Spleen (tissue), 7 donors: Measurements from ENCODE around the gene SGO2.

Experiments used
- CTCF ChIP-seq, 11 experiments: fragments of 200-600 bp in 7 of 11; fragments of 450-650 bp in 4 of 11; sonication (generic) in 4 of 11; IDR thresholded peaks in 8 of 11; conservative IDR thresholded peaks in 3 of 11; 1 replicate in 7 of 11; 2 replicates in 4 of 11; pipeline versions ENCODE4 v1.4.0 to v1.8.0; 2016 to 2021; ENCODE audit warnings: antibody characterized with exemption in 11 of 11, inconsistent platforms in 4 of 11, mild to moderate bottlenecking in 1 of 11
- POLR2A ChIP-seq, 3 donors: fragments of 450-650 bp; IDR thresholded peaks; one replicate each; pipeline ENCODE4 v1.5.1; 2017; ENCODE audit warnings: antibody characterized with exemption in 3 of 3, mild to moderate bottlenecking in 1 of 3
- POLR2AphosphoS5 ChIP-seq, 3 donors: sonication (generic); formaldehyde crosslinking; IDR thresholded peaks; one replicate each; pipeline ENCODE4 v1.5.1; 2017; ENCODE audit warnings: antibody characterized with exemption in 3 of 3
- donor health status: DM: no; HTN: no; CAD: no; lungs with moderate emphysema.
- donor health status: DM: no; HTN: no; CAD: no.
- donor health status: DM: no; HTN: no; CAD: no.

GRCh38 chr2:200593905-200594304 lies 67.9 kb downstream of the SGO2 start:
- no peak for TF ChIP-seq POLR2AphosphoS5 (IDR thresholded peaks at IDR 0.05)
- no peak for TF ChIP-seq CTCF (IDR thresholded peaks at IDR 0.05 in 8 of 11, conservative IDR thresholded peaks at IDR 0.05 in 3 of 11)
- no peak for TF ChIP-seq POLR2A (IDR thresholded peaks at IDR 0.05)
